Endometrial microvascular endothelial cells (primary cell): ENCODE data around the gene SLC25A42. TPM values are rescaled to one million over a fixed set of nuclear protein-coding genes. Genes with fewer than 3 reads are reported as not detected.

Source experiments
- in situ Hi-C: cut with HindIII; loops from 2 replicates; pipeline ENCODE4 v1.10.0; 2017; ENCODE audit warnings: low sequenced_read_pairs, low pct_unique_long_range_greater_than_20kb; ENCODE audit errors: inconsistent ontology term
- total RNA-seq: library from RNA; depleted of rRNA; stranded (reverse); fragments of >200 nt; gene quantifications from one replicate; pipeline ENCODE4 v1.2.3, GENCODE V29; 2015; ENCODE audit errors: inconsistent ontology term

SLC25A42 gene
- total RNA-seq, 1 donor from 2014 or later: 1.2 TPM

DNA sequence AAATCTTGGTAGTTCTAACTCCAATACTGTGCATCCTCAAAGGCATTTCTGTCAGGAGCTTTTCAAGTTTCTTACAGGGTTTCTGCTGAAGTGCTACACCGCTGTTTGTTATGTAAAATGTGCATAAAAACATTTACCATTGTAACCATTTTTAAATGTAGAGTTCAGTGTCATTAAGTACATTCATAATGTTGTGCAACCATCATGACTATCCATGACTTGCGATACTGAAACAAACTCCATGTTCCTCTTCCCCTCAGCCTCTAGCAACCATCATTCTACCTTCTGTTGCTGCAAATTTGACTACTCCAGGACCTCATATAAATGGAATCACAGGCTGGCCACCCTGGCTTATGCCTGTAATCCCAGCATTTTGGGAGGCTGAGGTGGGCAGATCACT lies 14.4 kb upstream of the SLC25A42 start:
- in situ Hi-C loops: no loop called here

DNA sequence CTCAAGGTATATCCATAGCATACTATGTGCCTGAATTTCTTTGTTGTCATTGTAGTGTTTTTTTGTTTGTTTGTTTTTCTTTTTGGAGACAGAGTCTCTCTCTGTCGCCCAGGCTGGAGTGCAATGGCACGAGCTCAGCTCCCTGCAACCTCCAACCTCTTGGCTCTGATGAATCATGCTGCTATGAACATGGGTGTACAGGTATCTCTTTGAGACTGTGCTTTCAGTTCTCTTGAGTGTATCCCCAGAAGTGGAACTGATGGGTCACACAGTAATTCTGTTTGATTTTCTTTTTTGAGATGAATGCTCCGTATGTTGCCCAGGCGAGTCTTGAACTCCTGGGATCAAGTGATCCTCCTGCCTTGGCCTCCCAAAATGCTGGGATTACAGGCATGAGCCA lies 13.7 kb upstream of the SLC25A42 start:
- in situ Hi-C loops: no loop called here

DNA sequence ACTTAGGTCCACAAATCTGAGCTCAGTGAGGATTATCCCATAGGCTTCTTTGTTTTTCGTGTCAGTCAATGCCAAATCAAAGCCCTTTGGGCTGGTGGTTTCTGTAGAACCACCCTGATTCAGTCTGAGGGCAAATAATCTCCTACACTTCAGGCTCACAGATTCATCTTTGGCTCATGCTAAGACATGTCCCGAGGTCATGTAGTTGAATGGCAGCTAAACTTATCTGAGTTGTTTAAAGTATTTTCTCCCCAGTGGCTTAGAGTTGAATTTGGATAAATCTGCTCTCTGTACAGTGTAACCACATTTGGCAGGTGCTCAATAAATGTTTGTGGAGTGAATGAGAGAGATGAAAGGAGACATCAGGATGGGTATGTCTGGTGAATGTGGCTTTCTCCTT lies 13.1 kb upstream of the SLC25A42 start:
- in situ Hi-C loops: no loop called here

DNA sequence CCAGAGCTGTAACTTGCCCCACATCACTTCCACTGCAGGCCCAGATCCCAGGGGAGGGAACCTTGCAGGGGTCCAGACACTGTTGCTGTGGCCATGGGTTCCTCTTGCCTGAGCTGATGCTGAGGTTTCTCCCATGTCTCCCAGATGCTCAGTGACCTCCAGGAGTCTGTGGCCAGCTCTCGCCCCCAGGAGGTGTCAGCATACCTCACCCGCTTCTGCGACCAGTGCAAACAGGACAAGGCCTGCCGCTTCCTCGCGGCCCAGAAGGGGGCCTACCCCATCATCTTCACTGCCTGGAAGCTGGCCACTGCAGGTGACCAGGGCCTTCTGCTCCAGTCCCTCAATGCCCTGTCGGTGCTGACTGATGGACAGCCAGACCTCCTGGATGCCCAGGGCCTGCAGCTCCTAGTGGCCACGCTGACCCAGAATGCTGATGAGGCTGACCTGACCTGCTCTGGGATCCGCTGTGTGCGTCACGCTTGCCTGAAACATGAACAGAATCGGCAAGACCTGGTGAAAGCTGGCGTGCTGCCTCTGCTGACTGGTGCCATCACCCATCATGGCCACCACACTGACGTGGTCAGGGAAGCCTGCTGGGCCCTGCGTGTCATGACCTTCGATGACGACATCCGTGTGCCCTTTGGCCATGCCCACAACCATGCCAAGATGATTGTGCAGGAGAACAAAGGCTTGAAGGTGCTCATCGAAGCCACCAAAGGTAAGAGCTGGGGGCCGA lies 12.1 kb upstream of the SLC25A42 start:
- in situ Hi-C loops: no loop called here

GRCh38 chr19:19052921-19053320 lies 10.9 kb upstream of the SLC25A42 start:
- in situ Hi-C loops: no loop called here

GRCh38 chr19:19053508-19054314 lies 10.1 kb upstream of the SLC25A42 start:
- in situ Hi-C loops: no loop called here

DNA sequence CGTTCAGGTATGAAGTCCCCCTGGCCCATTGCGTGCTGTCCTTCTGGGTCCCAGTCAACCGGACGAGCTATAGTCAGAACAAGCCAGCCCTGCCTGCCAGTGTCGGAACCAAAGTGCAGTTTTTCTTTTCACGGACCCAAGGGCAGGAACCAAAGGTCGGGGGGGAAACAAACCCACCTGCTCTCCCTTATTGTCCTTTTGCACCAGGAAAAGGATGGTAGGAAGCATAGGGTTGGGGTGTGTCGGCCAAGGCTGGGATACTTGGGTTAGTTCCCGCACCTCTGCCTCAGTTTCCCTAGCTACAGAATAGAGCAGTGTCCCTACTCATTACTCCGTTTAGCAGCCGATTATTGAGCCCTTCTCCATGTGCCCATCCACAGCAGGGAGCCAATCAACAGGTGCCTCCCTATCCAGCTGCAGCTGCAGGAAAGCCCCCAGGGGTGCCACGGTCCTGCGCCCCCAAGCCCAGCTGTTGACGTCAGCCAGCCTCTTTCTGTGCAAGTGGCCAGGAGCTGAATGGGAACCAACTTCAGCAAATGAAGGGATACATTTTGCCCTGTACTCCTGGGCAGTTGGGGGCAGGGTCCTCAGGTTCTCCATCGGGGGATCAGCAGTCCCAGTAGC lies 9.4 kb upstream of the SLC25A42 start:
- in situ Hi-C loops: no loop called here

GRCh38 chr19:19054939-19055440 lies 8.8 kb upstream of the SLC25A42 start:
- in situ Hi-C loops: no loop called here

GRCh38 chr19:19055701-19056100 lies 8.1 kb upstream of the SLC25A42 start:
- in situ Hi-C loops: no loop called here

DNA sequence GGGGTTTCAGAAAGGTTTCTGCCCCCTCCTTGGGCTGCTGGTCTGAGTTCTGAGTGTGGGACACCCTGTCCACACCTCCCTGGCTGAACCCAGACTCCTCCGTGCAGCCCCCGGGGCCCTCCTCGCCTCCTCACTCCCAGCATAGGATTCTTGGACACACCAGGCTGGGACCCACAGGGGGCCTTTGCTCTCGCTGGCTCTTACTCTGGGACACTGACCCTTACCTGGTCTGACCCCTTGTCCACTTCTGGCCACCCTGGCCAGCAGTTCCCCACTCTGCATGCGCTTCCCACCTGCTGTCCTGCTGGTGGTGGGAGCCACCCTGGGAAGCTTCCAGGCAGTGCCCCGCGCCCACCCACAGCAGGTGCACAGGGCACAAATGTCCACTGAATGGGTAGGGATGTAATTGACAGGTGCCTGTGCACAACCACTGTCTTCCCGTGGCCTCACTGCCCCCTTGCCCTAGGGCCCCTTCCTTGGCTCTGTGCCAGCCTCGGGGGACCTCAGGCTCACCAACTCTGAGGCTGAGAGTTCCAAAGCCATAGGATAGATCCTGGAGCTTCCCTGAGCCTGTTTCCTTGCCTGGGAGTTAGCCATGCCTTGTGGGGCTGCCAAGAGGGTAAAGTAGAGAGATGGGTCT lies 7.0 kb upstream of the SLC25A42 start:
- in situ Hi-C loops: no loop called here

GRCh38 chr19:19057317-19057716 lies 6.5 kb upstream of the SLC25A42 start:
- in situ Hi-C loops: no loop called here

DNA sequence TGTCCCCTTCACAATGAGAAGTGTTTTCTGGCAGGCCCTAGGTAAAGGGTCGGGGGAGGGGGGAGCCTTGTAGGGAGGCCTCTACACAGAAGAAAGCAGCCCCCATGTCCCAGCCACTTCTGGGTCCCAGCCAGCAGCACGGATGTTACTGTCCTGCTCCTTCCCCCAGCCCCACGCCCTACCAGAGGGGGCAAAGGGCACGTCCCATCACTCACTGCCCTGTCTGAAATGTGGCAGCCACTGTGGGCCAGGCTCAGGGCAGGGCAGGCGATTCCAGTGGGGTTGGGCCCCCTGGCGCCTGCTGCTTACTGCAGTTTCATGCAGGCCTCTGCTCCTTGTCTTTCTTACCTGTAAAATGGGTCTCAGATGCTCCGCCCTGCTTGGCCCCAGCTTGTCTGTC lies 6.1 kb upstream of the SLC25A42 start:
- in situ Hi-C loops: no loop called here

- in situ Hi-C loops: no loop called here
Measured at GRCh38 chr19:19059018-19059836, 4.6 kb upstream of the SLC25A42 start.

DNA sequence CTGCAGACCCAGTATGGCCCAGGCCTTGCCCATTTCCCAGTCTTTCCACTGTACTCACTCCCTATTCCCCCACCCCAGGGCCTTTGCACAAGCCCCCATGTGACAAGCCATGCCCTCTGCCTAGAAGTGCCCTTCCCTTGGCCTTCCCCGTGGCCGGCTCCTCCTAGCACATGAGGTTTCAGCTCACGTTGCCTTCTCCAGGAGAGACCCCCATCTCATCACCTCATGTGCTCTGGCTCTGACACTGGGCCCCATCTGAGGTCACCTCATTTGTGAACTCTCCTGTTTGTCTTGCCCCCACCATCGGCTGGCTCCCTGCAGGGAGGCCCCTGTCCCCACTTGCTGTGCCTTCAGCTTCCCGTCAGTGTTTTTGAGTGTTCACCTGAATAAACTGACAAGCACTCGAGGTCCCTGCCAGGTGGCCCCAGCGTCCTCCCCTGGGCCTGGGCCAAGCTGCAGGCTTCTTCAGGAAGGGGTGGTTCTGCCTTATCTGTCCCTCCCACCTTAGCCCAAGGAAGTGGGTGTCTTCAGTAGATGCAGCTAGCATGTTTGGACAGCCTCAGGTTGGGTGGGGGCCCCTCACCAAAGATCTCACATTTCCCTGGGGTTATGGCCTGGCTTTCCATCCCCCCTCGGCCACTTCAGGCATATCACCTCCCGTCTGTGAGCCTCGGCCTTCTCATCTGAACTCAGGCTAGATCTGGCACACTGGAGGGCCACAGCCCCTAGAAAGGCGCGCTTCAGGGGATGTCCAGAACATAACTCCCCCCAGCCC lies 3.8 kb upstream of the SLC25A42 start:
- in situ Hi-C loops: no loop called here

DNA sequence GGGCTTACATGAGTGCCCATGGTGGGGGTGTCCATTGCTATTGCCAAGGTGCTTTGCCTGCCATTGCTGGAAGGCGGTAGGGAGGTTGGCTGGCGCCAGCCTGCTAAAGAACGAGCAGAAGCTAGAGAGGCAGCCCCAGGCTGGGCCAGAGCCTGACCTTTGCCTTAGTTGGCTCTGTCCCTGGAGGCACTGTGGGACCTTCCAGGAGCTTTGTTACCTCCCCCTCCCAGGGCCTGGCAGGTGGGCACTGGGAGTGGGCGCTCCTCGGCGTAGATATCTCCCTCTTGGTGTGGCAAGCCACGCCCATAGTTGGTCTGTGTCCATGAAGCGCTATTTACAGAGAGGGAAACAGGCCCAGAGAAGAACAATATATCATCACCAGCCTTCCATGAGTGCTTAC lies 2.3 kb upstream of the SLC25A42 start:
- in situ Hi-C loops: no loop called here

DNA sequence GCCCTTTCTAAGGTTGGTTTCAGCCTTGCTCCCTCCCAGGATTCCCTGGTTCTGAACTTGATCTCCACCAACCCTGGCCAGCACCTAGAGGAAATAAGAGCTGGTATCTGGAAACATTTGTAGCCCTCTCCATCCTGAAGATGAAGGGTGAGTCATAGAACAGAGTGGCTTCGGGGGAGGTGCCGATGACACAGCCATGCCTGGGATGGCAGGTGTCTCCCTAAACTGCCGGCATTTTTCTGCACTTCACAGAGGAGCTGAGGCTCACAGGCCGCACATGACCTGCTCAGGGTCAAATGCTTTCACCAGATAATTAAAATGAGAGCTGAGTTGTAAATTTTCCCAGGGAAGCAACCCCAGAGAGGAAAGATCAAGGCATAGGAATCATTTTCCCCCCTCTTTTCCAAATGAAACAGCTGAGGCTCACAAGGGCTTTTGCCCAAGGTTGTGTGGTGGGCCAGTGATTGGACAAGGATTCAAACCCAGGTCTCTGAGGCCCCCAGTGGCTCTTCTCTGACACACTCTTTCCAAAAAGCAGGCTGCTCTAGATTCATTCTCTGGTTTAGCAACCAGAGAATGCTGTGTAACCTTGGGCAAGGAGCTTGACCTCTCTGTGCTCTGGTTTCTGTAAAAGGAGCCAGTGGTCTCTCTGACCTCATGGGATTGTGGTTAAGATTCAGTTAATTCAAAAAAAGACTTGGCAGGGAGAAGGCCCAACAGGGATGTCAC lies 1.2 kb upstream of the SLC25A42 start:
- in situ Hi-C loops: no loop called here

- in situ Hi-C loops: no loop called here
Measured at GRCh38 chr19:19064098-19064722, 416 bp downstream of the SLC25A42 start.
